Stimulated activated CD8-positive, alpha-beta memory T cell treated with anti-CD3 and anti-CD28 coated beads, Interleukin-12 subunit alpha, Interleukin-12 subunit beta, amount 100 ng/mL, for 1 hour (primary cell): Measurements from ENCODE around the gene RPP14.
"Not testable (repeated sequence)": the region's sequence is repeated elsewhere in the genome, so short reads cannot be mapped to it uniquely, and the experiment has no call there.

Experiments
- DNase-seq: peaks from one replicate; pipeline ENCODE4 v3.0.0-alpha.2; 2020; ENCODE audit warnings: low read depth

Gene RPP14

GRCh38 chr3:58332575-58333188 lies 26.6 kb downstream of the RPP14 start, which contains the start of gene PXK:
Gene PXK (plus strand): TSS chr3:58332892. CDS start chr3:58332989, 97 bp downstream.
- peak; percentile 59 for DNase-seq

GRCh38 chr3:58333206-58334012 lies 27.4 kb downstream of the RPP14 start:
- DNase-seq = no peak

- DNase-seq = no peak
These were observed 27.9 kb downstream of the RPP14 start for GRCh38 chr3:58334013-58334321.

- DNase-seq = no peak
These were observed 28.4 kb downstream of the RPP14 start for GRCh38 chr3:58334506-58334884.

DNA sequence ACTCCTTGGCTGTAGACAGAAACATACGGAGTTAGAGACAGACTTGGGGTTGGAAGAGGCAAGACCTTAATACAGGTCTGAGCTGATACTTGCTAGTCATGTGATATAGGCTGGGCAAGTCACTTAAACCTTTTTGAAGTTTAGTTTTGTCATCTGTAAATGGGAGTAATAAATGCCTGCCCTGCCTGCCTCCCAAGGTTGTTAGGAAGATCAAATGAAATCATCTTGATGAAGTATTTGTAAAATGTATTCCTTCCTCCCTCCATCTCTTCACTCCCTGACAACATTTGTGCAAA lies 29.6 kb downstream of the RPP14 start:
- DNase-seq = no peak

DNA sequence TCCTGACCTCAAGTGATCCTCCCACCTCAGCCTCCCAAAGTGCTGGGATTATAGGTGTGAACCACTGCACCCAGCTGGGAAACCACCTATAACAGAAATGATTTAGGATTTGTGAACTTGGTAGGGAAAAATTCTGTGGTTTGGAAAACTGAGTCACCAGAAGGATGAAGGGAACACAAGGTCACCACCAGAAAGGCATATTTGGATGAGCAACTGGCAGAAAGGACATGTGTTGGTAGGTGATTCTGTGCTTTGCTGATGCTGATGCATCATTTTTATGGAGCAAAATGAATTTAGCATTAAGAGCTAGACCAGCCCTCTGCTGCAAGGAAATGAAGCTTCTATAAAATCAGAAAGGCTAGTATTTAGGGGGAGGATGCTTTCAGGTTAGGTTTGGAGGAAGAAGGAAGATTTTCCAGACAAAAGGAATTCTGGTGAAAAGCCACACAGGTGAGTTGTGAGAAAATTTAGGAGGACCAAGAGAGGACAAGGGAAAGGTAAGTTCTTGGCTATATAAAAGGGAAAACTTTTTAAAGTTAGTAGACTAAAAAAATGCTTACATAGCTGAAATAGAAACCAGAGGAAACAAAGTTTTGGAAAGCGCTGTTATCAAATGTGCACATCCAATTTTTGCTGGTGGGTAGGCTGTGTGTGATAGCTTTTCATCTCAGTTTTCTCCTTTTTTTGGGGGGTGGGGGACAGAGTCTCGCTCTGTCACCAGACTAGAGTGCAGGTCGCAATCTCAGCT lies 30.3 kb downstream of the RPP14 start:
- DNase-seq = no peak

DNA sequence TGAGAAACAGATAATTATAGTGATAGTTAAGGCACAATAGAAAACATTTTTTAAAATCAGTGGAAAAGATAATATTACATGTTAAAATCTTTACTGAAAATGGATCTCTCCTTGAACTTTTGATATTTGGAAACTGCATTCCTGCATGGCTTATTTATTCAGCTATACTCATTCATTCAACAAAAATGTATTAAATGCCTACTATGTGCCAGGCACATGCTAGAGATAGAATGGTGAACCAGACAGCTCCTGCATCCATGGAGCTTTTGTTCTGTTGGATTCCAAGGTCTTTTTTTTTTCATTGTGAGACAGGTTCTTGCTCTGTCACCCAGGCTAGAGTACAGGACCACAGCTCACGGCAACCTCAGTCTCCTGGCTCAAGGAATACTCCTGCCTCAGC lies 31.1 kb downstream of the RPP14 start:
- DNase-seq = no peak

DNA sequence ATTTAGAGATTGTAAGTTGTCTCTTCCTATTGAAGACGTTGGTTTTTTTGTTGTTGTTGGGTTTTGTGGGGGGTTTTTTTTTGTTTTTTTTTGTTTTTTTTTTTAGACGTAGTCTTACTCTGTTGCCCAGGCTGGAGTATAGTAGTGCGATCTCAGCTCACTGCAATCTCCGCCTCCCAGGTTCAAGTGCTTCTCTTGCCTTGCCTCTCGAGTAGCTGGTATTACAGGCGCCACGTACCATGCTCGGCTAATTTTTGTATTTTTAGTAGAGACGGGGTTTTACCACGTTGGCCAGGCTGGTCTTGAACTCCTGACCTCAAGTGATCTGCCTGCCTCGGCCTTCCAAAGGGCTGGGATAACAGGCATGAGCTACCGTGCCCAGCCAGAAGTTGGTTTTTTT lies 33.1 kb downstream of the RPP14 start:
- DNase-seq = not testable (repeated sequence)

DNA sequence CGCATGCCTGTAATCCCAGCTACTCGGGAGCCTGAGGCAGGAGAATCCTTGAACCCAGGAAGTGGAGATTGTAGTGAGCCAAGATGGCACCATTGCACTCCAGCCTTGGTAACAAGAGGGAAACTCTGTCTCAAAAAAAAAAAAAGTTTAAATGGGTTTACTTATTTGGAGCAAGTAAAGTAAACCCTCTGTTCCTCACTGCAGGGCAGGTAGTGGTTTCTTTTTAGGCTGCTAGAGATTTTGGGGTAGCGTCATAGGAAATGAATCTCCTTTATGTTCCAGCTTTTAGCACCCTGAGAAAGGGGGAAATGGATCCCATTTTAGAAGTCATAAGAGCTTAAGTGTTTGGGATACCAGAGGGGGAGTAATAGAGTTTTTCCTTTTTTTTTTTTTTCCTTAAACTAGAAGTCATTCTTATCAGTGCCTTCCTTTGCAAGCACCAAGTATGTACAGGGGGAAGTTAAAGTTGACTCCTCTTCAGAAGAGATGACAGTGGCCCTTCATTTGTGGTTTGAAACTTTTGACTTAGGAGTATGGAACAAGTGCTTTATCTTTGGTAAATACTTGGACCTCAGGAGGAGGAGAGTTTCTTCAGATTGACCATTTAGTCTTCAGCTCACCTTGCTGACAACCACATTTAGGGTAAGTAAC lies 34.7 kb downstream of the RPP14 start:
- DNase-seq = no peak

DNA sequence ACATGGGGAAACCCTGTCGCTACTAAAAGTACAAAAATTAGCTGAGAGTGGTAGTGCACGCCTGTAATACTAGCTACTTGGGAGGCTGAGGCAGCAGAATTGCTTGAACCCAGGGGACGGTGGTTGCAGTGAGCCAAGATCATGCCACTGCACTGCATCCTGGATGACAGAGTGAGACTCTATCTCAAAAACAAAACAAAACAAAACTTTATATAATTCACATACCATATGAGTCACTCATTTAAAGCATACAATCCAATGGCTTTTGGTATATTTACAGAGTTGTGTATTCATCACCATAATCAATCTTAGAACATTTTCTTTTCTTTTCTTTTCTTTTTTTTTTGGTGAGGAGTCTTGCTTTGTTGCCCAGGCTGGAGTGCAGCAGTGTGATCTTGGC lies 35.3 kb downstream of the RPP14 start:
- DNase-seq = no peak

DNA sequence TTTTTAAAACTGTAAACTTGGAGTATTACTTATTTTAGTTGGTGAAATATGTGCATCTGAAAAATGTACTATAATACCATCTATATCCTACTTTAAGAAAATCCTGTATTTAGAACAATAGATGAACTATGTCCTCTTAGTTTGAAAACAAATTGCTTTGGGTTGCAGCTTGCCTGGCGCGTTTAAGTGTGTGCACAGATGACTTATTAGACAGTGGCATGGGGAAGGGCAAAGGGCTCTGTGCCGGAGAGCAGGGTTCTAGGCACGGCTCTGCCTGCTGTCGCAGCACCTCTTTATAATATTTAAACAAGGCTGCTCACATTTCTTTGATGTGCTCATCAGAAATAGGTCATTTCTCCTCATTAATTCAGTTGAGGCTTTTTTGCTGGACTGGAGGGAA lies 36.6 kb downstream of the RPP14 start:
- DNase-seq = no peak

DNA sequence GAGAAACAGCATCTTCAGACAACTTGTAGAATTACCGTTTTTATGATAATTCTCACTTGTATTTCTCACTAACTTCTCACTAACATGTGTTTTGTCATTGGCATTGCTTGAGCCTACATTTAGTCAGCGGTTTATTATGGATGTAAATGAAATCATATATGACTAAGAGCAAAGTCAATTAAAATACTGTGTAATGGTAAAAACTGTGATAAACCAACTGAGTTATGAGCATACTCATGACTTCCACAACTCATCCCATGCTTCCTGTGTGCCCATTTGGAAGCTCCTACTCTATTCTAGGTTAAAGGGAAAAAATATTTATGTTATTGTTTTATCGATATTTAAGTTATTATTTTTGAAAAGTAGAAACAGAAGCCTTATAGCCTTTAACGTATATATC lies 39.4 kb downstream of the RPP14 start:
- DNase-seq = no peak

GRCh38 chr3:58346368-58346767 lies 40.3 kb downstream of the RPP14 start:
- no peak for DNase-seq

DNA sequence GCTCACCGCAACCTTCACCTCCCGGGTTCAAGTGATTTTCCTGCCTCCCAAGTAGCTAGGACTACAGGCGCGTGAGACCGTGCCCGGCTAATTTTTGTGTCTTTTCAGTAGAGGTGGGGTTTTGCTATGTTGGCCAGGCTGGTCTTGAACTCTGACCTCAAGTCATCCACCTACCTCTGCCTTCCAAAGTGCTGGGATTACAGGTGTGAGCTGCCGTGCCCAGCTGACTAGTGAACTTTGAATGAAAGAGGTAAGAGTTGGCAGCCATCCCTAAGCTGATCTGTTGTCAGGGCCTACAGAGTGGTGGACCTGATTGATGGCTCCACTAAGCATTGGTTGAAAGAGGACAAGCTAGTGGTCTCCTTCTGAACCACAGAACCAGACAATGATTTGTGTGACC lies 41.9 kb downstream of the RPP14 start:
- DNase-seq = no peak

- DNase-seq = no peak
These were observed 44.0 kb downstream of the RPP14 start for GRCh38 chr3:58349792-58350626.

GRCh38 chr3:58350627-58351013 lies 44.6 kb downstream of the RPP14 start:
- no peak for DNase-seq

GRCh38 chr3:58351920-58352319 lies 45.9 kb downstream of the RPP14 start:
- DNase-seq = no peak

- DNase-seq = no peak
These were observed 46.6 kb downstream of the RPP14 start for GRCh38 chr3:58352626-58353025.

DNA sequence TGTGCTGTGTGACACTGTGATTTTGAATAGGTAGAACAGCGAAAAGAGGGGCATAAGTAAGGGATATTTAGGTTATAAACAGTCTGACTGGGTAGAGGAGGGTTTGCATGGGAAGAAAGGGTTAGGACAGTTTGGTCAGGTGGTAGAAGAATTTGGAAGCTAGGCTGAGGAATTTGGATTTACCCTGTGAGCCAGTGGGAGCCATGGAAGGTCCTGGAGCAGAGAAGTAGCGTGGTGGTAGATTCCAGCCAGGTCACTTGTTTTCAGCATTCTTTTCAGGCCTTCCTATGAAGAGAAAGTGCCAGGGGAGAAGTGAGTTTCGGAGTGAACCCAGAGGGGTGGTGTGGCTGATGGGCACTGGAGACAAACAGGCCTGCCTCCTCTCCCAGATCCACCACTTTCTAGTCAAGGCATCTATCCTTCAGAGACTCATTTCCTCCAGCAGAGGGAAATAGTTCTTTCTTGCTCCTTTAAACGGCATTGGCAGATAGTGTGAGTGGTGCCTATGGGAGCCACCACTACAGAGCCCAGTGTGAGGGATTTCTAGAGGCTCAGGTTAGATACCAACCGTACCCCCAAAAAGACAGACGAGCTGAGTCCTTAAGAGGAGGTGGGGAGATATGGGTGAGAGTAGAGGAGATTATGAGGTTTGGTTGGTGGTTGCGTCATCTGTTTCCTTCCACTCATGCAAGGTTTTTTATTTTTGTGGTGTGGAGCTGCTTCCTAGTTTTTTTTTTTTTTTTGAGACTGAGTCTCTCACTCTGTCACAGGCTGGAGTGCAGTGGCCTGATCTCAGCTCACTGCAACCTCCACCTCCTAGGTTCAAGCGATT lies 47.9 kb downstream of the RPP14 start:
- DNase-seq = no peak

DNA sequence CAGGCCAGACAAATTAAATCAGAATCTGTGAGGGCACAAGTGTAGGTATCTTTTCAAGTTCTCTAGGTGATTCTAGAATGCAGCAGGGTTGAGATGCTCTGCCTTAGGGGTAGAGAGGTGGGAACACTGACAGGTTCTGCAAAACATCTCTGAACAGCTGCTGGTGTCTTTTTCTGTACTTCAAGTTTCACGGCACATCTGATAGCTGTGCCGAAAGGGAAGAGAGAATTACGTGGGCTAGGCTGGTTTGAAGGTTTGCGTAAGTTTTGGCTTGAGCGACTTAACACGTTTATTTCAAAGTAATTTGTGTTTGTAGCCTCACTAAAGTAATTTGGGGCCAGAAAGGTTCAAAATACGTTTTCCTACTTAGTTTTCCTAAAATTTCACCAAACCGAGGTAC lies 49.1 kb downstream of the RPP14 start:
- no peak for DNase-seq

DNA sequence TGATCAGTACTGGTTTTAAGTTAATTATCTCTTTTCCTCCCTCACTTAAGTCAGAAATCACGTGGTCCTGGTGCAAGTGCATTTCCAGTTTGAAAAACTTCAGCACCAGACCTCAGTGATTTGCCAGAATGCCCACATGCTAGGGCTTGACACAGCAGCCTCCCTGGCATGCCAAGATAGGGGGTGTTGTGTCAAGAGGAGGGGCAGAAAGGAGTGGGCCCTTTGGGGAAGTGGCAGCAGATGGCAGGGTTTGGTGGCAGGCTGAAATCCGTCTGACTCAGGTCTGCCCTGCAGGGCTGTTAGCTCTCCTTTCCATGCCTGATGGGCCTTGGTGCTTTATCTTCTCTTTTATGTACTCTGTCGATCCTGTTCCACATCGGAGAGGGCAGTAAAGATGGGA lies 50.0 kb downstream of the RPP14 start:
- DNase-seq = no peak
